Tibial nerve (tissue), 4 donors: ENCODE data around the gene FAM50B. TPM values are rescaled to one million over a fixed set of nuclear protein-coding genes. Genes with fewer than 3 reads are reported as not detected.

Experiments
- DNase-seq, 2 donors: peaks; one replicate each; pipeline ENCODE4 v3.0.0-alpha.2; 2019; ENCODE audit warnings: low spot score in 2 of 2
- H3K27ac ChIP-seq, 4 donors: fragments of 200-600 bp; sonication (generic) in 3 of 4; one replicate each; pipeline ENCODE4 v1.5.1; 2017 to 2019; ENCODE audit warnings: mild to moderate bottlenecking in 1 of 4
- H3K27me3 ChIP-seq, 2 donors: fragments of 200-600 bp; sonication (generic) in 1 of 2; one replicate each; pipeline versions ENCODE4 v1.5.1 to v1.6.0; 2017 to 2019
- H3K36me3 ChIP-seq, 3 donors: fragments of 200-600 bp; sonication (generic); one replicate each; pipeline ENCODE4 v1.5.1; 2018 to 2019
- H3K4me1 ChIP-seq, 4 donors: fragments of 200-600 bp; sonication (generic) in 3 of 4; one replicate each; pipeline ENCODE4 v1.5.1; 2017 to 2019
- H3K4me3 ChIP-seq, 4 donors: fragments of 200-600 bp; sonication (generic) in 3 of 4; one replicate each; pipeline ENCODE4 v1.5.1; 2017 to 2019; ENCODE audit warnings: mild to moderate bottlenecking in 1 of 4, moderate library complexity in 1 of 4
- H3K9me3 ChIP-seq, 4 donors: fragments of 200-600 bp; sonication (generic) in 3 of 4; one replicate each; pipeline ENCODE4 v1.5.1; 2017 to 2019
- EP300 ChIP-seq, 2 donors: sonication (generic); formaldehyde crosslinking; IDR thresholded peaks; one replicate each; pipeline ENCODE4 v1.6.1; 2017; ENCODE audit warnings: antibody characterized with exemption in 2 of 2, mild to moderate bottlenecking in 1 of 2
- POLR2A ChIP-seq, 2 donors: fragments of 450-650 bp; IDR thresholded peaks; one replicate each; pipeline ENCODE4 v1.6.1; 2017; ENCODE audit warnings: antibody characterized with exemption in 2 of 2, mild to moderate bottlenecking in 2 of 2, moderate library complexity in 2 of 2
- WGBS, 2 donors: methylation state at CpG; one replicate each; pipeline ENCODE4 v1.1.5; 2018; 5-methylcytosine and 5-hydroxymethylcytosine counted together
- total RNA-seq, 4 donors: library from RNA; depleted of rRNA; stranded (reverse); fragments of >200 nt; gene quantifications; one replicate each; pipeline ENCODE4 v1.1.0, GENCODE V29; 2016
- TF ChIP-seq, protein P1 (sequence below), 5 experiments: fragments of 200-600 bp in 3 of 5; fragments of 450-650 bp in 2 of 5; sonication (generic) in 3 of 5; IDR thresholded peaks; one replicate each; pipeline ENCODE4 v1.5.1; 2016 to 2019; ENCODE audit warnings: antibody characterized with exemption in 5 of 5, mild to moderate bottlenecking in 3 of 5, moderate library complexity in 2 of 5

The FAM50B gene
- total RNA-seq, 4 donors from 2014 or later, result 6.9 to 23.5 (median 16.1) TPM

DNA sequence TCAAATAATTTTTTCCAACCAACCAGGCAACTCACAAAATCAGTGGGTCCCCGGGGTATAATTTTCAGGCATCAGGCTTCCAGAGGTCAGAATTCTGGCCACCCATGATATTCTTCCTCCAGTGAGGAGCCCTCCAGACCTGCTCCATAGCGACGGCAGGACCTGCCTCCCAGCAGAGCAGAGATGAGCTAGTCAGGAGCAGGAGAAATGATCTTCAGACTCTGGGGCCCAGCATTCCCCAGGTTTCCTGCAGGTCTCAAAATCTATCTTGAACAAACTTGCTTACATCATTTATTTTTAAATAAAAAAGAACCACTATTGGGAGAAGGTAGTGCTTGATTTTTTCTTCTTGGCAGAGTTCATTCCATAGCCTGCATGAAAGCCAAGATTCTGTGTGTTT is 44.7 kb downstream of the FAM50B start:
- WGBS, 2 donors, result 73 to 85% methylated on average over 3 of the region's 3 CpGs
- Histone ChIP-seq H3K27ac (no peak overlapping the region), H3K36me3 (no peaks in the 10 kb centered on the region), H3K9me3 (no peaks in the 10 kb centered on the region), H3K4me3 (no peak overlapping the region), H3K4me1 (peaks cover 0 to 9% (median 0%) of the 10 kb centered on the region in 4 donors), H3K27me3 (no peaks in the 10 kb centered on the region)
- no peak for DNase-seq
- no peak for TF ChIP-seq EP300 (IDR thresholded peaks at IDR 0.05)

GRCh38 chr6:3894590-3895311 is 45.6 kb downstream of the FAM50B start:
- no peak for TF ChIP-seq EP300 (IDR thresholded peaks at IDR 0.05)
- TF ChIP-seq, protein P1, sequence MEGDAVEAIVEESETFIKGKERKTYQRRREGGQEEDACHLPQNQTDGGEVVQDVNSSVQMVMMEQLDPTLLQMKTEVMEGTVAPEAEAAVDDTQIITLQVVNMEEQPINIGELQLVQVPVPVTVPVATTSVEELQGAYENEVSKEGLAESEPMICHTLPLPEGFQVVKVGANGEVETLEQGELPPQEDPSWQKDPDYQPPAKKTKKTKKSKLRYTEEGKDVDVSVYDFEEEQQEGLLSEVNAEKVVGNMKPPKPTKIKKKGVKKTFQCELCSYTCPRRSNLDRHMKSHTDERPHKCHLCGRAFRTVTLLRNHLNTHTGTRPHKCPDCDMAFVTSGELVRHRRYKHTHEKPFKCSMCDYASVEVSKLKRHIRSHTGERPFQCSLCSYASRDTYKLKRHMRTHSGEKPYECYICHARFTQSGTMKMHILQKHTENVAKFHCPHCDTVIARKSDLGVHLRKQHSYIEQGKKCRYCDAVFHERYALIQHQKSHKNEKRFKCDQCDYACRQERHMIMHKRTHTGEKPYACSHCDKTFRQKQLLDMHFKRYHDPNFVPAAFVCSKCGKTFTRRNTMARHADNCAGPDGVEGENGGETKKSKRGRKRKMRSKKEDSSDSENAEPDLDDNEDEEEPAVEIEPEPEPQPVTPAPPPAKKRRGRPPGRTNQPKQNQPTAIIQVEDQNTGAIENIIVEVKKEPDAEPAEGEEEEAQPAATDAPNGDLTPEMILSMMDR (IDR thresholded peaks at IDR 0.05), result no peak
- TF ChIP-seq POLR2A (IDR thresholded peaks at IDR 0.05), result no peak
- Histone ChIP-seq H3K9me3 (no peaks in the 10 kb centered on the region), H3K4me1 (peaks cover 0 to 9% (median 0%) of the 10 kb centered on the region in 4 donors), H3K27ac (no peak overlapping the region), H3K4me3 (no peak overlapping the region), H3K27me3 (no peaks in the 10 kb centered on the region), H3K36me3 (no peaks in the 10 kb centered on the region)
- WGBS, 2 donors, result 86 to 89% methylated on average over 14 of the region's 14 CpGs
- no peak for DNase-seq

- Histone ChIP-seq H3K36me3 (no peaks in the 10 kb centered on the region), H3K27me3 (no peaks in the 10 kb centered on the region), H3K4me1 (peaks cover 0 to 9% (median 0%) of the 10 kb centered on the region in 4 donors), H3K4me3 (no peak overlapping the region), H3K27ac (no peak overlapping the region), H3K9me3 (no peaks in the 10 kb centered on the region)
- WGBS, 2 donors, result 81 to 87% methylated on average over 6 of the region's 6 CpGs
- TF ChIP-seq, protein P1 (IDR thresholded peaks at IDR 0.05), result no peak
- TF ChIP-seq POLR2A (IDR thresholded peaks at IDR 0.05) (no peak), EP300 (IDR thresholded peaks at IDR 0.05) (no peak)
- DNase-seq, result no peak
Observed at GRCh38 chr6:3895312-3895653, 46.1 kb downstream of the FAM50B start.

DNA sequence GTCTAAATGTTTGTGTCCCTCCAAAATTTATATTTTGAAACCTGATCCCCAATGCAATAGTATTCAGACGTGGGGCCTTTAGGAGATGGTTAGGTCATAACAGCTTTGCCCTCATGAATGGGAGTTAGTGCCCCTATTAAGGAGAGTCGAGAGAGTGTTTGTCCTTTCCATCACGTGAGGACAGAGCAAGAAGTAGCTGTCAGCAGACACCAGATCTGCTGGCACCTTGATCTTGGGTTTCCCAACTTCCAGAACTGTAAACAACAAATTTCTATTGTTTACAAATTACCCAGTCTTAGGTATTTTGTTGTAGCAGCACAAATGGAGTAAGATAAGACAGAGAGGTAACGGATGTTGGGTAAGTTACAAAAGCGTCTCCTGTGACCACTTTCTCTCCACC is 46.6 kb downstream of the FAM50B start:
- Histone ChIP-seq H3K36me3 (no peaks in the 10 kb centered on the region), H3K27me3 (no peaks in the 10 kb centered on the region), H3K4me1 (peaks cover 0 to 9% (median 0%) of the 10 kb centered on the region in 4 donors), H3K27ac (no peak overlapping the region), H3K4me3 (no peak overlapping the region), H3K9me3 (no peaks in the 10 kb centered on the region)
- TF ChIP-seq, protein P1 (IDR thresholded peaks at IDR 0.05), result no peak
- TF ChIP-seq EP300 (IDR thresholded peaks at IDR 0.05), result no peak
- no peak for TF ChIP-seq POLR2A (IDR thresholded peaks at IDR 0.05)
- 72 to 76% methylated on average over 5 of the region's 5 CpGs for WGBS, 2 donors
- no peak for DNase-seq

GRCh38 chr6:3898265-3898994 is 49.3 kb downstream of the FAM50B start:
- TF ChIP-seq EP300 (IDR thresholded peaks at IDR 0.05) (no peak), POLR2A (IDR thresholded peaks at IDR 0.05) (no peak)
- TF ChIP-seq, protein P1 (IDR thresholded peaks at IDR 0.05), result no peak
- Histone ChIP-seq H3K36me3 (no peaks in the 10 kb centered on the region), H3K27me3 (no peaks in the 10 kb centered on the region), H3K9me3 (no peaks in the 10 kb centered on the region), H3K27ac (no peak overlapping the region), H3K4me3 (no peak overlapping the region), H3K4me1 (no peaks in the 10 kb centered on the region)
- DNase-seq, result no peak
- WGBS, 2 donors, result 89 to 92% methylated on average over 14 of the region's 14 CpGs
